ENCODE data around the gene SUB1. TPM values are rescaled to one million over a fixed set of nuclear protein-coding genes. Genes with fewer than 3 reads are reported as not detected.

Gene SUB1
- total RNA-seq, 1 experiment from 2014 or later: 324 TPM

GRCh38 chr5:32615236-32615635, 29.9 kb downstream of the SUB1 start:
- H3K36me3 ChIP-seq (ENCODE audit: insufficient read depth, low read length, poor library complexity, severe bottlenecking): no peaks in the 10 kb centered on the region
- peaks cover 9% of the 10 kb centered on the region for H3K4me1 ChIP-seq (ENCODE audit: insufficient read depth, low read length, poor library complexity, severe bottlenecking)
- CTCF ChIA-PET: interaction anchor here (0.7 kb wide), 1 partner anchor 326 kb away, joined by 7 read pairs; no protein-coding TSS in a partner anchor
- no peak for DNase-seq (ENCODE audit: low spot score)
- no TSS peak for BruUV-seq (replicated peaks)
- intact Hi-C loops (cut with micrococcal nuclease; ENCODE audit: unreplicated experiment): no loop called here
- no peaks in the 10 kb centered on the region for H3K27me3 ChIP-seq (replicated peaks; ENCODE audit: insufficient read depth, low read depth, low read length, poor library complexity)
- H3K9me3 ChIP-seq (ENCODE audit: low read depth, low read length, poor library complexity, severe bottlenecking): no peaks in the 10 kb centered on the region
- POLR2A ChIA-PET (ENCODE audit: low non-redundant PET): no interaction called here
- no peak overlapping the region for H3K4me3 ChIP-seq (ENCODE audit: low read depth, low read length, poor library complexity, severe bottlenecking)
- no peak overlapping the region for H3K27ac ChIP-seq (ENCODE audit: low read depth, low read length, poor library complexity, severe bottlenecking)
- TF ChIP-seq EZH2 (IDR thresholded peaks at IDR 0.05; ENCODE audit: borderline replicate concordance, low read depth, low read length, poor library complexity, severe bottlenecking): no peak
- TF ChIP-seq, protein P1, sequence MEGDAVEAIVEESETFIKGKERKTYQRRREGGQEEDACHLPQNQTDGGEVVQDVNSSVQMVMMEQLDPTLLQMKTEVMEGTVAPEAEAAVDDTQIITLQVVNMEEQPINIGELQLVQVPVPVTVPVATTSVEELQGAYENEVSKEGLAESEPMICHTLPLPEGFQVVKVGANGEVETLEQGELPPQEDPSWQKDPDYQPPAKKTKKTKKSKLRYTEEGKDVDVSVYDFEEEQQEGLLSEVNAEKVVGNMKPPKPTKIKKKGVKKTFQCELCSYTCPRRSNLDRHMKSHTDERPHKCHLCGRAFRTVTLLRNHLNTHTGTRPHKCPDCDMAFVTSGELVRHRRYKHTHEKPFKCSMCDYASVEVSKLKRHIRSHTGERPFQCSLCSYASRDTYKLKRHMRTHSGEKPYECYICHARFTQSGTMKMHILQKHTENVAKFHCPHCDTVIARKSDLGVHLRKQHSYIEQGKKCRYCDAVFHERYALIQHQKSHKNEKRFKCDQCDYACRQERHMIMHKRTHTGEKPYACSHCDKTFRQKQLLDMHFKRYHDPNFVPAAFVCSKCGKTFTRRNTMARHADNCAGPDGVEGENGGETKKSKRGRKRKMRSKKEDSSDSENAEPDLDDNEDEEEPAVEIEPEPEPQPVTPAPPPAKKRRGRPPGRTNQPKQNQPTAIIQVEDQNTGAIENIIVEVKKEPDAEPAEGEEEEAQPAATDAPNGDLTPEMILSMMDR (conservative IDR thresholded peaks at IDR 0.05; ENCODE audit: low read depth, low read length): no peak

DNA sequence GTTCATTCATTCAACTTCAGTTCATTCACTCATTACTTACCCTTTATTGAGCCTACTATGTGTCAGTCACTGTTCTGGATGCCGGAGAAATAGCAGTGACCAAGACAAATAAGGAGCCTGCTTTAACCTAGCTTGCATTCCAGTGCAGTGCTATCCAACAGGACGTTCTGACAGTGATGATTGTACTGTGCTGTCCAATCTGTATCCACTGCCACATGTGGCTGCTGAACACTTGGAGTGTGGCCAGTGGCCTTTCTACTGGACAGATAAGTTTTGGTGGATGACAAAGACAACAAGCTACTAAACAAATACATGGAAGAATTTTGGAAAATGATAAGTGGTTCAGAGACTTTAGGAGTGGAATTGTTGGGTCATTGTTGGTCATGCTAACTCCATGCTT, 33.6 kb downstream of the SUB1 start:
- H3K4me3 ChIP-seq (ENCODE audit: low read depth, low read length, poor library complexity, severe bottlenecking): no peak overlapping the region
- H3K36me3 ChIP-seq (ENCODE audit: insufficient read depth, low read length, poor library complexity, severe bottlenecking): no peaks in the 10 kb centered on the region
- no peak for TF ChIP-seq EZH2 (IDR thresholded peaks at IDR 0.05; ENCODE audit: borderline replicate concordance, low read depth, low read length, poor library complexity, severe bottlenecking)
- TF ChIP-seq, protein P1 (conservative IDR thresholded peaks at IDR 0.05; ENCODE audit: low read depth, low read length): no peak
- BruUV-seq (replicated peaks): no TSS peak
- no peaks in the 10 kb centered on the region for H3K9me3 ChIP-seq (ENCODE audit: low read depth, low read length, poor library complexity, severe bottlenecking)
- no peak for DNase-seq (ENCODE audit: low spot score)
- H3K27ac ChIP-seq (ENCODE audit: low read depth, low read length, poor library complexity, severe bottlenecking): no peak overlapping the region
- ChIA-PET CTCF (interaction anchor here (0.6 kb wide), 1 partner anchor 409 kb away, joined by 3 read pairs; no protein-coding TSS in a partner anchor), POLR2A (ENCODE audit: low non-redundant PET) (interaction anchor here (0.6 kb wide), 1 partner anchor 749 kb away, joined by 3 read pairs; no protein-coding TSS in a partner anchor)
- intact Hi-C loops (cut with micrococcal nuclease; ENCODE audit: unreplicated experiment): no loop called here
- no peaks in the 10 kb centered on the region for H3K27me3 ChIP-seq (replicated peaks; ENCODE audit: insufficient read depth, low read depth, low read length, poor library complexity)
- no peaks in the 10 kb centered on the region for H3K4me1 ChIP-seq (ENCODE audit: insufficient read depth, low read length, poor library complexity, severe bottlenecking)

DNA sequence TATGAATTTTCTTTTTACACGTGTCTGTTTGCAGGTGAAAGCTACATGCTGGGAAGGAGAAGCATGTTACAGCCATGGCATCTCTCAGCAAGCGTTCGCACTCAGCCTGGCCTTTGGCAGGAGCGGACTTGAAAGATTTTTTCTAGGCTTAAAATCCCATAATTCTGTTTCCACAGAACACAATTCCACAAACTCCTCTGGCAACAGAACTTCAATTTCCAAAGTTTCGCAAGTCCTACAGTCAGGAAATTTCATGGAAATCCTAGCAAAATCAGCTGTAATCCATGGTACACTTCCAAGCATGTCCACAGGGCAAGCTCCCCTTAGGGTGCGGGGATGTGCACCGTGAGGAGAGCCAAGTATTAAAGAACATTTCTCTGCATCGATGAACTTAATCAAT, 35.9 kb downstream of the SUB1 start:
- ChIA-PET CTCF (no interaction called here), POLR2A (ENCODE audit: low non-redundant PET) (no interaction called here)
- intact Hi-C loops (cut with micrococcal nuclease; ENCODE audit: unreplicated experiment): loop anchor here (10.0 kb wide), 1 partner anchor 804 kb away; no protein-coding TSS in a partner anchor

More for the DNA sequence above, 35.9 kb downstream of the SUB1 start:
- no peaks in the 10 kb centered on the region for H3K4me1 ChIP-seq (ENCODE audit: insufficient read depth, low read length, poor library complexity, severe bottlenecking)
- H3K27ac ChIP-seq (ENCODE audit: low read depth, low read length, poor library complexity, severe bottlenecking): no peak overlapping the region
- no peaks in the 10 kb centered on the region for H3K27me3 ChIP-seq (replicated peaks; ENCODE audit: insufficient read depth, low read depth, low read length, poor library complexity)
- TF ChIP-seq, protein P1 (conservative IDR thresholded peaks at IDR 0.05; ENCODE audit: low read depth, low read length): no peak
- TF ChIP-seq EZH2 (IDR thresholded peaks at IDR 0.05; ENCODE audit: borderline replicate concordance, low read depth, low read length, poor library complexity, severe bottlenecking): no peak
- H3K9me3 ChIP-seq (ENCODE audit: low read depth, low read length, poor library complexity, severe bottlenecking): no peaks in the 10 kb centered on the region
- no peak for DNase-seq (ENCODE audit: low spot score)
- no peaks in the 10 kb centered on the region for H3K36me3 ChIP-seq (ENCODE audit: insufficient read depth, low read length, poor library complexity, severe bottlenecking)
- BruUV-seq (replicated peaks): no TSS peak
- no peak overlapping the region for H3K4me3 ChIP-seq (ENCODE audit: low read depth, low read length, poor library complexity, severe bottlenecking)

All from A673 (cell line).